Measurements from ENCODE around the gene GTPBP4. TPM values are rescaled to one million over a fixed set of nuclear protein-coding genes. Genes with fewer than 3 reads are reported as not detected.

The GTPBP4 gene
- polyA plus RNA-seq, 1 donor (not counting 4 experiments of a cell fraction or from before 2014, with no cell fraction given), result 70.4 TPM

DNA sequence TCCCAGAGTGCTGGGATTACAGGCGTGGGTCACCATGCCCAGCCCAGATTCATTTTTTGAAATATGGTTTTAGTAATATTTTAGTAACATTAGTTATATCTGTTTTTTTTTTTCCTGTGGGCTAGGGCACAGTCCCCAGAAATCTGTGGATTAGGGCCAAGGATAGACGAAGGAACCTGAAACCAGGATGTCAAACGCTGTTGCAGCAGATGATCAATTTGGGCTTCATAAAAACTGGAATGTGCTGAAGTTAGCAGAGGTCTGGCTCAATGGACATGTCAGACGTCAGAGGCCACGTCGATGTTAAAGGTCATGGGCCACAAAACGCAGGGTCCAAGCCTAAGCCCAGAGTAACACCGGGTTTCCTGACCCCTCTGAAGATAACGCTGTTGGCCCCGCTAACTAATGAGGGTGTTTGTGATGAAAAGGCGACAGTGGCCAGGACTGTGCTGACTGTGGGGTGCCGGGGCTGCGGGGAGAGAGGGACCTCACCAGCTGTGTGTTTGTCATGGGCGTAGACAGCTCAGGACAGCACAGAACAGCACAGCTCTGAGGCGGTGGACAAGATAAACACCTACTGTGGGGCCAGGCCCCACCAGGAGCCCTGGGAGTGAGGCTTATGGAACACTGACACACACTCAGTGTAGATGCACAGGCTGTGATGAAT is 23.8 kb upstream of the GTPBP4 start:
- Histone ChIP-seq H3K79me2 (ENCODE audit: control insufficient read depth, insufficient read depth, low read length) (no peaks in the 10 kb centered on the region), H3K36me3 (ENCODE audit: control insufficient read depth in 2 of 2, extremely low read depth in 1 of 2, insufficient read depth in 2 of 2, low read length in 2 of 2) (no peaks in the 10 kb centered on the region), H3K27ac (ENCODE audit: control insufficient read depth, insufficient read depth, low read length) (no peak overlapping the region), H3K4me1 (ENCODE audit: control insufficient read depth, extremely low read depth, insufficient read depth, low read length) (no peaks in the 10 kb centered on the region), H3K9me3 (ENCODE audit: control insufficient read depth, low read depth, low read length) (no peaks in the 10 kb centered on the region), H4K20me1 (ENCODE audit: control insufficient read depth, extremely low read depth, insufficient read depth, low read length) (no peaks in the 10 kb centered on the region), H3K27me3 (ENCODE audit: control insufficient read depth, extremely low read depth, insufficient read depth, low read length) (peaks cover 9% of the 10 kb centered on the region), H3K4me3 (ENCODE audit: control insufficient read depth in 2 of 3, extremely low read depth in 1 of 3, insufficient read depth in 2 of 3, low read depth in 1 of 3, low read length in 3 of 3) (no peak overlapping the region), H3K9me1 (ENCODE audit: control insufficient read depth, extremely low read depth, insufficient read depth, low read length) (no peaks in the 10 kb centered on the region), H2AFZ (ENCODE audit: control insufficient read depth, low read length) (no peak overlapping the region), H3K9ac (ENCODE audit: control insufficient read depth, extremely low read depth, insufficient read depth, low read length) (no peak overlapping the region), H3K4me2 (ENCODE audit: control insufficient read depth, extremely low read depth, insufficient read depth, low read depth, low read length) (no peak overlapping the region)
- no peak for DNase-seq (ENCODE audit: low read depth, low spot score)
- no peak for TF ChIP-seq EZH2 (IDR thresholded peaks at IDR 0.05; ENCODE audit: low read length)
- TF ChIP-seq, protein P1, sequence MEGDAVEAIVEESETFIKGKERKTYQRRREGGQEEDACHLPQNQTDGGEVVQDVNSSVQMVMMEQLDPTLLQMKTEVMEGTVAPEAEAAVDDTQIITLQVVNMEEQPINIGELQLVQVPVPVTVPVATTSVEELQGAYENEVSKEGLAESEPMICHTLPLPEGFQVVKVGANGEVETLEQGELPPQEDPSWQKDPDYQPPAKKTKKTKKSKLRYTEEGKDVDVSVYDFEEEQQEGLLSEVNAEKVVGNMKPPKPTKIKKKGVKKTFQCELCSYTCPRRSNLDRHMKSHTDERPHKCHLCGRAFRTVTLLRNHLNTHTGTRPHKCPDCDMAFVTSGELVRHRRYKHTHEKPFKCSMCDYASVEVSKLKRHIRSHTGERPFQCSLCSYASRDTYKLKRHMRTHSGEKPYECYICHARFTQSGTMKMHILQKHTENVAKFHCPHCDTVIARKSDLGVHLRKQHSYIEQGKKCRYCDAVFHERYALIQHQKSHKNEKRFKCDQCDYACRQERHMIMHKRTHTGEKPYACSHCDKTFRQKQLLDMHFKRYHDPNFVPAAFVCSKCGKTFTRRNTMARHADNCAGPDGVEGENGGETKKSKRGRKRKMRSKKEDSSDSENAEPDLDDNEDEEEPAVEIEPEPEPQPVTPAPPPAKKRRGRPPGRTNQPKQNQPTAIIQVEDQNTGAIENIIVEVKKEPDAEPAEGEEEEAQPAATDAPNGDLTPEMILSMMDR (optimal IDR thresholded peaks at IDR 0.05 in 1 of 3, IDR thresholded peaks at IDR 0.05 in 1 of 3, conservative IDR thresholded peaks at IDR 0.05 in 1 of 3; ENCODE audit: extremely low read depth in 1 of 3, insufficient read depth in 2 of 3, low read length in 3 of 3), result no peak
- dilution Hi-C loops (cut with MboI; ENCODE audit: extremely low pct_ligation_motif_present, low sequenced_read_pairs), result no loop called here
- FAIRE-seq, result no peak

DNA sequence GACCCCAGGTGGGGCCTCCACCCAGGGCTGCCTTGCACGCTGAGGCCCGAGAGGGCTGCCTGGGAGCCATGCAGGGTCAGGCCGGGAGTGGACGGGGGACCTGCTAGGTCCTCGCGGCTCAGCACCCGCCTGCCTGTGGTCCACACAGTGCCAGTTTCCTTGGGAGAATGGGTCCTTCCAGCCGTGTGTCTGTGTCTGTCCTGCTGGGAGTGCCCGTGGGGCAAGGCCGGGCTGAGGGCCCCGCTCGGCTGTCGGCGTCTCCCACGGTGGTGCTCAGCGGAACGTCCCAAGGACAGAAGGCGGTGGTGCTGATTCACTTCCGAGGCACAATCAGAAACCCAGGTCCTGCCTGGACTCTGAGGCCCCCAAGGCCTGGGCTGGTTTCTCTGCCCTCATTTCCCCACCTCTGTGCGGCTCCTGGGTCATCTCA is 23.2 kb upstream of the GTPBP4 start:
- FAIRE-seq, result no peak
- no peaks in the 10 kb centered on the region for H3K36me3 ChIP-seq (ENCODE audit: control insufficient read depth in 2 of 2, extremely low read depth in 1 of 2, insufficient read depth in 2 of 2, low read length in 2 of 2)
- no peak for DNase-seq (ENCODE audit: low read depth, low spot score)
- no peaks in the 10 kb centered on the region for H3K4me1 ChIP-seq (ENCODE audit: control insufficient read depth, extremely low read depth, insufficient read depth, low read length)
- no peaks in the 10 kb centered on the region for H3K79me2 ChIP-seq (ENCODE audit: control insufficient read depth, insufficient read depth, low read length)
- H3K27me3 ChIP-seq (ENCODE audit: control insufficient read depth, extremely low read depth, insufficient read depth, low read length), result peaks cover 9% of the 10 kb centered on the region
- no peaks in the 10 kb centered on the region for H3K9me1 ChIP-seq (ENCODE audit: control insufficient read depth, extremely low read depth, insufficient read depth, low read length)
- H3K9ac ChIP-seq (ENCODE audit: control insufficient read depth, extremely low read depth, insufficient read depth, low read length), result no peak overlapping the region
- no peaks in the 10 kb centered on the region for H3K9me3 ChIP-seq (ENCODE audit: control insufficient read depth, low read depth, low read length)
- H4K20me1 ChIP-seq (ENCODE audit: control insufficient read depth, extremely low read depth, insufficient read depth, low read length), result no peaks in the 10 kb centered on the region
- TF ChIP-seq, protein P1 (optimal IDR thresholded peaks at IDR 0.05 in 1 of 3, IDR thresholded peaks at IDR 0.05 in 1 of 3, conservative IDR thresholded peaks at IDR 0.05 in 1 of 3; ENCODE audit: extremely low read depth in 1 of 3, insufficient read depth in 2 of 3, low read length in 3 of 3), result no peak
- no peak for TF ChIP-seq EZH2 (IDR thresholded peaks at IDR 0.05; ENCODE audit: low read length)
- H3K4me2 ChIP-seq (ENCODE audit: control insufficient read depth, extremely low read depth, insufficient read depth, low read depth, low read length), result no peak overlapping the region
- H2AFZ ChIP-seq (ENCODE audit: control insufficient read depth, low read length), result no peak overlapping the region
- H3K27ac ChIP-seq (ENCODE audit: control insufficient read depth, insufficient read depth, low read length), result no peak overlapping the region
- dilution Hi-C loops (cut with MboI; ENCODE audit: extremely low pct_ligation_motif_present, low sequenced_read_pairs), result no loop called here
- no peak overlapping the region for H3K4me3 ChIP-seq (ENCODE audit: control insufficient read depth in 2 of 3, extremely low read depth in 1 of 3, insufficient read depth in 2 of 3, low read depth in 1 of 3, low read length in 3 of 3)
